H9 (cell line): ENCODE results near the gene GABPB2. TPM values are rescaled to one million over a fixed set of nuclear protein-coding genes. Genes with fewer than 3 reads are reported as not detected.

ENCODE experiments used
- DNase-seq: peaks from one replicate; pipeline ENCODE4 v3.0.0-alpha.2; 2017
- H2AFZ ChIP-seq: one replicate; pipeline ENCODE4 v1.6.1; 2013; ENCODE audit warnings: mild to moderate bottlenecking, low read length, control low read depth, moderate library complexity
- H2AK5ac ChIP-seq: 2 replicates; pipeline ENCODE4 v1.6.1; 2013; ENCODE audit warnings: low read length, control low read depth, mixed read lengths; ENCODE audit not compliant: insufficient read length
- H2BK120ac ChIP-seq: one replicate; pipeline ENCODE4 v1.6.1; 2013; ENCODE audit warnings: low read depth, mild to moderate bottlenecking, low read length, control low read depth, inconsistent platforms; ENCODE audit not compliant: poor library complexity, severe bottlenecking
- H2BK12ac ChIP-seq: 2 replicates; pipeline ENCODE4 v1.6.1; 2013; ENCODE audit warnings: low read length, control low read depth, mixed read lengths, low read depth; ENCODE audit not compliant: insufficient read length
- H2BK15ac ChIP-seq: 2 replicates; pipeline ENCODE4 v1.6.1; 2013; ENCODE audit warnings: low read depth, low read length, control low read depth
- H2BK20ac ChIP-seq: one replicate; pipeline ENCODE4 v1.6.1; 2013; ENCODE audit warnings: low read depth, mild to moderate bottlenecking, low read length, control low read depth, inconsistent platforms; ENCODE audit not compliant: poor library complexity, severe bottlenecking
- H2BK5ac ChIP-seq: 2 replicates; pipeline ENCODE4 v1.6.1; 2013; ENCODE audit warnings: low read length, control low read depth, mixed read lengths; ENCODE audit not compliant: insufficient read length
- H3K14ac ChIP-seq: 2 replicates; pipeline ENCODE4 v1.6.1; 2013; ENCODE audit warnings: low read length, control low read depth; ENCODE audit not compliant: insufficient read depth
- H3K18ac ChIP-seq: 2 replicates; pipeline ENCODE4 v1.6.1; 2013; ENCODE audit warnings: low read depth, mild to moderate bottlenecking, mixed read lengths, low read length, control low read depth; ENCODE audit not compliant: insufficient read length
- H3K23ac ChIP-seq: 2 replicates; pipeline ENCODE4 v1.6.1; 2013; ENCODE audit warnings: low read length, control low read depth, mixed read lengths, low read depth; ENCODE audit not compliant: insufficient read length
- H3K23me2 ChIP-seq: 2 replicates; pipeline ENCODE4 v1.6.1; 2013; ENCODE audit warnings: low read depth, mild to moderate bottlenecking, mixed read lengths, low read length, control low read depth; ENCODE audit not compliant: insufficient read length, poor library complexity, severe bottlenecking
- H3K27ac ChIP-seq: 2 replicates; pipeline ENCODE4 v1.5.1; 2013; ENCODE audit warnings: low read length, control low read depth, mixed read lengths, low read depth; ENCODE audit not compliant: insufficient read length
- H3K27me3 ChIP-seq: 2 replicates; pipeline ENCODE4 v1.6.1; 2013; ENCODE audit warnings: low read length, control low read depth, inconsistent platforms; ENCODE audit not compliant: insufficient read depth
- H3K4ac ChIP-seq: 2 replicates; pipeline ENCODE4 v1.6.1; 2013; ENCODE audit warnings: low read depth, mild to moderate bottlenecking, control low read depth, inconsistent platforms, low read length, moderate library complexity
- H3K4me1 ChIP-seq: 2 replicates; pipeline ENCODE4 v1.6.1; 2013; ENCODE audit warnings: low read length, control low read depth, inconsistent platforms; ENCODE audit not compliant: insufficient read depth
- H3K4me2 ChIP-seq: 2 replicates; pipeline ENCODE4 v1.6.1; 2013; ENCODE audit warnings: low read length, control low read depth, mixed read lengths; ENCODE audit not compliant: insufficient read length, insufficient read depth
- H3K56ac ChIP-seq: 2 replicates; pipeline ENCODE4 v1.6.1; 2013; ENCODE audit warnings: low read depth, mild to moderate bottlenecking, mixed read lengths, low read length, control low read depth; ENCODE audit not compliant: insufficient read length
- H3K79me1 ChIP-seq: 2 replicates; pipeline ENCODE4 v1.6.1; 2013; ENCODE audit warnings: low read depth, mild to moderate bottlenecking, moderate library complexity, low read length, control low read depth, inconsistent platforms; ENCODE audit not compliant: insufficient read depth, poor library complexity, severe bottlenecking
- H3K79me2 ChIP-seq: 2 replicates; pipeline ENCODE4 v1.6.1; 2013; ENCODE audit warnings: low read length, control low read depth, inconsistent platforms; ENCODE audit not compliant: insufficient read depth
- H3K9ac ChIP-seq: 2 replicates; pipeline ENCODE4 v1.6.1; 2013; ENCODE audit warnings: low read length, control low read depth, mixed read lengths; ENCODE audit not compliant: insufficient read length; ENCODE audit errors: extremely low read depth
- H3K9me3 ChIP-seq: one replicate; pipeline ENCODE4 v1.6.1; 2013; ENCODE audit warnings: low read depth, low read length, inconsistent platforms; ENCODE audit not compliant: control insufficient read depth
- H3T11ph ChIP-seq: one replicate; pipeline ENCODE4 v1.6.1; 2013; ENCODE audit warnings: mild to moderate bottlenecking, low read length, control low read depth, inconsistent platforms
- H4K20me1 ChIP-seq: one replicate; pipeline ENCODE4 v1.6.1; 2013; ENCODE audit not compliant: control insufficient read depth, insufficient read length, insufficient read depth
- H4K5ac ChIP-seq: 2 replicates; pipeline ENCODE4 v1.6.1; 2013; ENCODE audit warnings: low read depth, mild to moderate bottlenecking, mixed read lengths, low read length, control low read depth; ENCODE audit not compliant: insufficient read length
- H4K8ac ChIP-seq: replicated peaks from 2 replicates; pipeline ENCODE4 v1.6.1; 2013; ENCODE audit warnings: low read length, control low read depth, mixed read lengths, low read depth; ENCODE audit not compliant: insufficient read length
- H4K91ac ChIP-seq: 2 replicates; pipeline ENCODE4 v1.6.1; 2013; ENCODE audit warnings: low read depth, mild to moderate bottlenecking, moderate library complexity, mixed read lengths, low read length, control low read depth; ENCODE audit not compliant: insufficient read length
- H3K27ac Mint-ChIP-seq, 3 experiments: 2 replicates in 2 of 3; 3 replicates in 1 of 3; pipeline ENCODE4 v1.8.0; 2020 to 2021; ENCODE audit warnings: mixed read lengths in 3 of 3, mild to moderate bottlenecking in 1 of 3, moderate library complexity in 1 of 3
- H3K27me3 Mint-ChIP-seq: 2 replicates; pipeline ENCODE4 v1.8.0; 2021; ENCODE audit warnings: low read depth, mild to moderate bottlenecking, moderate library complexity, mixed read lengths
- H3K36me3 Mint-ChIP-seq, 3 experiments: 2 replicates in 2 of 3; 3 replicates in 1 of 3; pipeline ENCODE4 v1.8.0; 2020 to 2021; ENCODE audit warnings: low read depth in 3 of 3, mixed read lengths in 3 of 3; ENCODE audit not compliant: insufficient read depth in 1 of 3
- H3K4me1 Mint-ChIP-seq, 2 experiments: 2 replicates each; pipeline ENCODE4 v1.8.0; 2020; ENCODE audit warnings: mixed read lengths in 2 of 2
- H3K4me3 Mint-ChIP-seq, 2 experiments: 2 replicates in 1 of 2; 3 replicates in 1 of 2; pipeline ENCODE4 v1.8.0; 2020 to 2021; ENCODE audit warnings: mild to moderate bottlenecking in 2 of 2, mixed read lengths in 2 of 2, moderate library complexity in 1 of 2
- H3K9me3 Mint-ChIP-seq, 2 experiments: 2 replicates in 1 of 2; 3 replicates in 1 of 2; pipeline ENCODE4 v1.8.0; 2020; ENCODE audit warnings: mild to moderate bottlenecking in 2 of 2, mixed read lengths in 2 of 2, moderate library complexity in 1 of 2
- WGBS: extraction: QIAGEN DNeasy Blood & Tissue Kit; methylation state at CpG from one replicate; pipeline ENCODE4 v1.1.7; 2013; ENCODE audit warnings: missing lambda C conversion rate, low lambda C conversion rate, mixed read lengths; ENCODE audit not compliant: insufficient read length; ENCODE audit errors: extremely low coverage; 5-methylcytosine and 5-hydroxymethylcytosine counted together
- total RNA-seq: library from RNA; stranded (reverse); gene quantifications from 2 replicates; pipeline ENCODE4 v1.2.1, GENCODE V29; 2021
- TF ChIP-seq, protein P1 (sequence below): fragments of 200-600 bp; sonication (generic); conservative IDR thresholded peaks from 3 replicates; pipeline ENCODE4 v1.8.0; 2021; ENCODE audit warnings: antibody characterized with exemption, mild to moderate bottlenecking

The GABPB2 gene
- total RNA-seq, 1 experiment from 2014 or later, result 4.1 TPM

DNA sequence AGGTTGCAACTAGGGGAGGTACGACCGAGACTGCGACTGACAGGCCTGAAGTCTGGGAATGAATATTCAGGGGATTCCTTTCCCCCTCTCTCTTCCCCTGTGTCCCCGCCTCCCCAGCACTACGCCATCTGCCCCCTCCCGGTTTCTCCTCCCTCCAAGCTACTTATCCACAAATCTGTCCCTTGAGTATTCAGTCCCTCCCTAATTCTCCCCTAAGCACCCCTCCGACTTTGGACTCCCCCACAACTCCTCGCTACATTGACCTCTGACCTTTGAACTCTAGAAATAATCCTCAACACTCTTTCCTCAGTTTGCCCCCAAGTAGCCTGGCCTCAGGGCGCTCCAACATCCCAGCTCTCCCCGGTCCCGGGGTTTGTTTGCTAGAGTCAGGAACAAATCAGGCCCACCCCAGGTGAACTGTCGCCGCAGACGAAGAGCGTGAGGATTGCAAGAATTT is 94.7 kb downstream of the GABPB2 start:
- Histone ChIP-seq H3K14ac (no peak overlapping the region), H2BK20ac (no peak overlapping the region), H3T11ph (no peak overlapping the region), H3K23ac (no peak overlapping the region), H3K27ac (peak overlapping the region; percentile 7), H3K23me2 (peaks cover 13% of the 10 kb centered on the region), H2AK5ac (no peak overlapping the region), H3K9ac (peak overlapping the region; percentile 81), H2BK120ac (no peak overlapping the region), H3K18ac (no peak overlapping the region), H4K91ac (no peak overlapping the region), H3K4me2 (peak overlapping the region; percentile 70), H3K4me1 (0 out of 2 replicates have a peak, but pooled peaks cover 4% of the 10 kb centered on the region), H3K4ac (no peak overlapping the region), H2AFZ (peak overlapping the region; percentile 17), H3K79me1 (no peaks in the 10 kb centered on the region), H4K8ac (no peak overlapping the region), H2BK15ac (no peak overlapping the region), H4K5ac (no peak overlapping the region), H2BK12ac (no peak overlapping the region), H3K56ac (no peak overlapping the region), H2BK5ac (no peak overlapping the region), H3K79me2 (no peaks in the 10 kb centered on the region), H3K27me3 (no peaks in the 10 kb centered on the region), H3K9me3 (no peaks in the 10 kb centered on the region), H4K20me1 (no peaks in the 10 kb centered on the region)
- TF ChIP-seq, protein P1, sequence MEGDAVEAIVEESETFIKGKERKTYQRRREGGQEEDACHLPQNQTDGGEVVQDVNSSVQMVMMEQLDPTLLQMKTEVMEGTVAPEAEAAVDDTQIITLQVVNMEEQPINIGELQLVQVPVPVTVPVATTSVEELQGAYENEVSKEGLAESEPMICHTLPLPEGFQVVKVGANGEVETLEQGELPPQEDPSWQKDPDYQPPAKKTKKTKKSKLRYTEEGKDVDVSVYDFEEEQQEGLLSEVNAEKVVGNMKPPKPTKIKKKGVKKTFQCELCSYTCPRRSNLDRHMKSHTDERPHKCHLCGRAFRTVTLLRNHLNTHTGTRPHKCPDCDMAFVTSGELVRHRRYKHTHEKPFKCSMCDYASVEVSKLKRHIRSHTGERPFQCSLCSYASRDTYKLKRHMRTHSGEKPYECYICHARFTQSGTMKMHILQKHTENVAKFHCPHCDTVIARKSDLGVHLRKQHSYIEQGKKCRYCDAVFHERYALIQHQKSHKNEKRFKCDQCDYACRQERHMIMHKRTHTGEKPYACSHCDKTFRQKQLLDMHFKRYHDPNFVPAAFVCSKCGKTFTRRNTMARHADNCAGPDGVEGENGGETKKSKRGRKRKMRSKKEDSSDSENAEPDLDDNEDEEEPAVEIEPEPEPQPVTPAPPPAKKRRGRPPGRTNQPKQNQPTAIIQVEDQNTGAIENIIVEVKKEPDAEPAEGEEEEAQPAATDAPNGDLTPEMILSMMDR, result no peak
- Mint-ChIP-seq H3K27me3 (peaks cover 3% of the 10 kb centered on the region; the same call in 1 of the 2 replicates), H3K36me3 (peaks cover 19 to 47% (median 43%) of the 10 kb centered on the region in 3 experiments; a peak in 6 of 7 replicates), H3K4me3 (peak overlapping the region; percentile 96 to 98), H3K9me3 (no peaks in the 10 kb centered on the region; a peak in 1 of 5 replicates), H3K4me1 (peaks cover 21 to 25% of the 10 kb centered on the region in 2 experiments), H3K27ac (peak overlapping the region; percentile 96 to 99 (median 98); a peak in 6 of 7 replicates)
- DNase-seq, result peak; percentile 84
- WGBS, result no CpG with 5 or more reads among the region's 15 CpGs
